A549 (cell line): Measurements from ENCODE around the gene FHAD1.

Experiments used
- BHLHE40 ChIP-seq: IDR thresholded peaks from 2 replicates; pipeline ENCODE4 v1.6.1; 2012; ENCODE audit warnings: low read depth, low read length, inconsistent platforms
- CHD2 ChIP-seq: fragments of 150-350 bp; IDR thresholded peaks from 2 replicates; pipeline ENCODE4 v1.6.1; 2014; ENCODE audit warnings: low read length; ENCODE audit not compliant: partially characterized antibody
- CTCF ChIP-seq: fragments of >200 bp; sonication (Bioruptor Twin); formaldehyde crosslinking; IDR thresholded peaks from 3 replicates; pipeline ENCODE4 v1.5.1; 2016
- EP300 ChIP-seq, 2 experiments: fragments of >200 bp; sonication (Bioruptor Twin); formaldehyde crosslinking; IDR thresholded peaks; 2 replicates in 1 of 2; 3 replicates in 1 of 2; pipeline ENCODE4 v1.6.1; 2016 to 2017
- HOXA7 ChIP-seq: fragments of 250-450 bp; sonication (Bioruptor Pico); IDR thresholded peaks from 2 replicates; pipeline ENCODE4 v1.5.0; 2020; ENCODE audit warnings: mild to moderate bottlenecking, moderate library complexity
- JUN ChIP-seq, 2 experiments: fragments of >200 bp; sonication (Bioruptor Twin); formaldehyde crosslinking; IDR thresholded peaks; 2 replicates in 1 of 2; 3 replicates in 1 of 2; pipeline ENCODE4 v1.6.1; 2016 to 2017
- MYC ChIP-seq: IDR thresholded peaks from 2 replicates; pipeline ENCODE4 v1.6.1; 2012; ENCODE audit warnings: mild to moderate bottlenecking, inconsistent platforms, low read length, improper control_type of control experiment, borderline replicate concordance
- POLR2A ChIP-seq: IDR thresholded peaks from 2 replicates; pipeline ENCODE4 v1.6.1; 2012; ENCODE audit warnings: mild to moderate bottlenecking, low read length
- RAD21 ChIP-seq, 2 experiments: fragments of >200 bp in 1 of 2; sonication (Bioruptor Twin) in 1 of 2; formaldehyde crosslinking in 1 of 2; IDR thresholded peaks in 1 of 2; conservative IDR thresholded peaks in 1 of 2; 2 replicates in 1 of 2; 3 replicates in 1 of 2; pipeline ENCODE4 v1.6.1; 2012 to 2018; ENCODE audit warnings: inconsistent platforms in 1 of 2
- RARB ChIP-seq: fragments of 250-450 bp; sonication (Bioruptor Pico); IDR thresholded peaks from 2 replicates; pipeline ENCODE4 v1.8.0; 2021; ENCODE audit warnings: mild to moderate bottlenecking, moderate library complexity
- RFX5 ChIP-seq: fragments of 450-650 bp; IDR thresholded peaks from 2 replicates; pipeline ENCODE4 v1.7.1; 2014; ENCODE audit warnings: antibody characterized with exemption, mild to moderate bottlenecking, moderate library complexity
- ZFP36 ChIP-seq: fragments of 450-650 bp; IDR thresholded peaks from 2 replicates; pipeline ENCODE4 v1.6.1; 2014; ENCODE audit warnings: borderline replicate concordance; ENCODE audit not compliant: partially characterized antibody
- TF ChIP-seq, protein P1 (sequence below): fragments of 200-600 bp; sonication (generic); IDR thresholded peaks from 2 replicates; pipeline ENCODE4 v1.6.1; 2016; ENCODE audit warnings: antibody characterized with exemption, mild to moderate bottlenecking, moderate library complexity
- TF ChIP-seq, protein P2 (sequence below): IDR thresholded peaks from 2 replicates; pipeline ENCODE4 v1.6.1; 2012

DNA sequence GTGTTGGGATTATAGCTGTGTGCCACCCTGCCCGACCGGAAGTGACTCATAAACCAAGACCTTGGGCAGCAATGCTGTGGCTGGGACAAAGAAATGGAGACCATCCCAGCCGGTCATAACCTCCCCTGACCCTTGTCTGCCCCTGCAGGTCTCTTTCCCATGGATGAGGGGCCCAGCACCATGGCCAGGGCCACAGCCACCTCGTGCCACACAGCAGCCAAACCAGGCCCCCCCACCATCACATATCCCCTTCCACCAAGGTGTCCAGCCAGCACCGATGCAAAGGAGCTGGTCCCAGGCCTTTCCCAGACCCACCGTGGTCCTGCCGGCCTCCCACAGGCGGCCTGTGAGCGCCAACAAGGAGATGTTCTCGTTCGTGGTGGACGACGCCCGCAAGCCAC is 42.2 kb downstream of the FHAD1 start:
- TF ChIP-seq CTCF (no peak), CHD2 (no peak), RARB (CRISPR knock-in tag) (no peak), EP300 (IDR thresholded peaks at IDR 0.05) (no peak), RFX5 (no peak), BHLHE40 (no peak), POLR2A (no peak), JUN (IDR thresholded peaks at IDR 0.05) (no peak), MYC (no peak), ZFP36 (no peak), HOXA7 (CRISPR knock-in tag) (no peak), RAD21 (conservative IDR thresholded peaks at IDR 0.05 in 1 of 2, IDR thresholded peaks at IDR 0.05 in 1 of 2) (no peak)
- TF ChIP-seq, protein P1, sequence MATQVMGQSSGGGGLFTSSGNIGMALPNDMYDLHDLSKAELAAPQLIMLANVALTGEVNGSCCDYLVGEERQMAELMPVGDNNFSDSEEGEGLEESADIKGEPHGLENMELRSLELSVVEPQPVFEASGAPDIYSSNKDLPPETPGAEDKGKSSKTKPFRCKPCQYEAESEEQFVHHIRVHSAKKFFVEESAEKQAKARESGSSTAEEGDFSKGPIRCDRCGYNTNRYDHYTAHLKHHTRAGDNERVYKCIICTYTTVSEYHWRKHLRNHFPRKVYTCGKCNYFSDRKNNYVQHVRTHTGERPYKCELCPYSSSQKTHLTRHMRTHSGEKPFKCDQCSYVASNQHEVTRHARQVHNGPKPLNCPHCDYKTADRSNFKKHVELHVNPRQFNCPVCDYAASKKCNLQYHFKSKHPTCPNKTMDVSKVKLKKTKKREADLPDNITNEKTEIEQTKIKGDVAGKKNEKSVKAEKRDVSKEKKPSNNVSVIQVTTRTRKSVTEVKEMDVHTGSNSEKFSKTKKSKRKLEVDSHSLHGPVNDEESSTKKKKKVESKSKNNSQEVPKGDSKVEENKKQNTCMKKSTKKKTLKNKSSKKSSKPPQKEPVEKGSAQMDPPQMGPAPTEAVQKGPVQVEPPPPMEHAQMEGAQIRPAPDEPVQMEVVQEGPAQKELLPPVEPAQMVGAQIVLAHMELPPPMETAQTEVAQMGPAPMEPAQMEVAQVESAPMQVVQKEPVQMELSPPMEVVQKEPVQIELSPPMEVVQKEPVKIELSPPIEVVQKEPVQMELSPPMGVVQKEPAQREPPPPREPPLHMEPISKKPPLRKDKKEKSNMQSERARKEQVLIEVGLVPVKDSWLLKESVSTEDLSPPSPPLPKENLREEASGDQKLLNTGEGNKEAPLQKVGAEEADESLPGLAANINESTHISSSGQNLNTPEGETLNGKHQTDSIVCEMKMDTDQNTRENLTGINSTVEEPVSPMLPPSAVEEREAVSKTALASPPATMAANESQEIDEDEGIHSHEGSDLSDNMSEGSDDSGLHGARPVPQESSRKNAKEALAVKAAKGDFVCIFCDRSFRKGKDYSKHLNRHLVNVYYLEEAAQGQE, result no peak
- TF ChIP-seq, protein P2, sequence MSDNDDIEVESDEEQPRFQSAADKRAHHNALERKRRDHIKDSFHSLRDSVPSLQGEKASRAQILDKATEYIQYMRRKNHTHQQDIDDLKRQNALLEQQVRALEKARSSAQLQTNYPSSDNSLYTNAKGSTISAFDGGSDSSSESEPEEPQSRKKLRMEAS, result no peak
